Activated CD4-positive, alpha-beta T cell treated with anti-CD3 and anti-CD28 coated beads, Interleukin-2, amount 10 ng/mL, durations not matched to agents 24 days and 14 days (primary cell): ENCODE results near the gene HMCES. TPM values are rescaled to one million over a fixed set of nuclear protein-coding genes. Genes with fewer than 3 reads are reported as not detected.

Source experiments
- DNase-seq: peaks from one replicate; pipeline ENCODE4 v3.0.0; 2022
- H3K27ac Mint-ChIP-seq: one replicate; pipeline ENCODE4 v1.8.0; 2022; ENCODE audit warnings: mild to moderate bottlenecking, mixed read lengths
- H3K27me3 Mint-ChIP-seq: one replicate; pipeline ENCODE4 v1.8.0; 2022; ENCODE audit warnings: mixed read lengths
- H3K36me3 Mint-ChIP-seq: one replicate; pipeline ENCODE4 v1.8.0; 2022; ENCODE audit warnings: low read depth, mild to moderate bottlenecking, mixed read lengths
- H3K4me1 Mint-ChIP-seq: one replicate; pipeline ENCODE4 v1.8.0; 2021; ENCODE audit warnings: mixed read lengths
- H3K4me3 Mint-ChIP-seq: one replicate; pipeline ENCODE4 v1.8.0; 2022; ENCODE audit warnings: mild to moderate bottlenecking, moderate library complexity, mixed read lengths
- H3K9me3 Mint-ChIP-seq: one replicate; pipeline ENCODE4 v1.8.0; 2021; ENCODE audit warnings: mixed read lengths
- intact Hi-C: fragments of 100-400 bp; cut with micrococcal nuclease; formaldehyde crosslinking; loops from one replicate; pipeline ENCODE4 v1.15.1; 2023
- total RNA-seq: library from RNA; stranded (reverse); gene quantifications from 2 replicates; pipeline ENCODE4 v1.2.3, GENCODE V29; 2022

HMCES gene, protein sequence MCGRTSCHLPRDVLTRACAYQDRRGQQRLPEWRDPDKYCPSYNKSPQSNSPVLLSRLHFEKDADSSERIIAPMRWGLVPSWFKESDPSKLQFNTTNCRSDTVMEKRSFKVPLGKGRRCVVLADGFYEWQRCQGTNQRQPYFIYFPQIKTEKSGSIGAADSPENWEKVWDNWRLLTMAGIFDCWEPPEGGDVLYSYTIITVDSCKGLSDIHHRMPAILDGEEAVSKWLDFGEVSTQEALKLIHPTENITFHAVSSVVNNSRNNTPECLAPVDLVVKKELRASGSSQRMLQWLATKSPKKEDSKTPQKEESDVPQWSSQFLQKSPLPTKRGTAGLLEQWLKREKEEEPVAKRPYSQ
- 58.3 and 62.6 TPM in 2 replicates for total RNA-seq

DNA sequence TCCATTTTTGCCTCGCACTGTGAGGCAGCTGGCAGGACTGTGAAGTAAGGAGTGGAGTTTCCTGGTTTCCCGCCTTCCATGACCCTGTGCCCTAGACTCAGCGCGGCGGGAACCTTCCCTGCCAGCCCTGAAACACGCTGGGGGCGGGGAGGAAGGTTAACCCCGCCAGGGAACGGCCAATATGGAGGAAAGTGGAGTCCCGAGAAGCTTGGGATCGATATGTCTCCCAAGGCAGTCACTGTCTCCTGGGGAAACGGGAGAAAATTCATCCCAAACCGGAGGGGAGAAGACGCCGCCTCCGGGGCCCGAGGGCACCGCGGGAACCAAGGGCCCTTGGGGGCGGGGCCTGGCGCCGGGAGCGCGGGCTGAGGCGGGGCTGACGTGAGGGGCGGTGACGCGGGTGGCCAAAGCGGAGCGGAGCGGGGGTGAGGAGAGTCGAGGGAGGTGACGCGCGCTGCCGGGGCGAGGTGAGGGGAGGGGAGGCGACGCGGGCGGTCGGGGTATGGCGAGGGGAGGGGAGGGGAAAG is at the start of gene HMCES:
Gene HMCES (plus strand): TSS at position 432 of the 527 bp plus-strand sequence. CDS start 863 bp downstream, outside the sequence.
- intact Hi-C loops = loop anchor here (1.0 to 10.0 kb wide), 6 partner anchors 29 to 404 kb away; partner anchors contain the start of genes ACAD9, COPG1 and ISY1
- Mint-ChIP-seq H3K9me3 (no peaks in the 10 kb centered on the region), H3K36me3 (peaks cover 63% of the 10 kb centered on the region), H3K27ac (peak within 1 kb of the TSS; percentile 96), H3K27me3 (no peaks in the 10 kb centered on the region), H3K4me1 (peaks cover 43% of the 10 kb centered on the region), H3K4me3 (peak within 1 kb of the TSS; percentile 99)
- peak; percentile 99 for DNase-seq

DNA sequence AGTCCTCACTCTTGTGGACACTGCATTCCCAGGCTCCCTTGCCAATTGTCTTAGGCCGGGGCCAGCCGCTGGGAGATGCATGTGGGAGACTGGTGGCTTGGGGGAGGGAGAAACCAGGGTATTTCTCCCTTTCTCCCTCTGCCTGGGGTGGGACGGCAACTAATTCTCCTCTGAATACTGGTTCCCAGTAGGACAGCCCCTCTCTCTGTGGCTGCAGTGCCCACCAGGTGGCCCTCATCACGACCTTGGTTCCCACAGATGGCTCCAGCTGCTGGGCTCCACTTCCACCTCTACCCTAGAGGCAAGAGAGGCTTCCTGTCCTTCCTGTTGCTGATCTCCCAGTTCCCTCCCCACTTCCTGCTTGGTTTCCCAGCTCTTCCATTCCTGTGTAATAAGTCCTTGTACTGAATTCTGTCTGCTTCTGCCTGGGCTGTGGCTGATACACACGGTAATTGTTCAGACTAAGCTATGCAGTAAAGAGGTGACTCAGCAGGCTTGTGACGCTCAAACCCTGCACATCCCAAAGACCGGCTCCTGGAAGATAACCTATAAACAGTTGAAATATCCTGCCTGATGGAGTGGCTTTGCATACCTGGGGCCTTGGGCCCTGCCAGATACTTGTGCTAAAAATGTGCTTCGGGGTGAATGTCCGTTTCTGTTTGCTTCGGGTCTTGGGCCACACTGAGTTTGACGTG is 49.6 kb upstream of the HMCES start:
- Mint-ChIP-seq H3K4me3 (no peak overlapping the region), H3K36me3 (peaks cover 1% of the 10 kb centered on the region), H3K9me3 (no peaks in the 10 kb centered on the region), H3K27me3 (no peaks in the 10 kb centered on the region), H3K4me1 (peaks cover 64% of the 10 kb centered on the region), H3K27ac (peak overlapping the region; percentile 88)
- DNase-seq = peak; percentile 58
- intact Hi-C loops = no loop called here

DNA sequence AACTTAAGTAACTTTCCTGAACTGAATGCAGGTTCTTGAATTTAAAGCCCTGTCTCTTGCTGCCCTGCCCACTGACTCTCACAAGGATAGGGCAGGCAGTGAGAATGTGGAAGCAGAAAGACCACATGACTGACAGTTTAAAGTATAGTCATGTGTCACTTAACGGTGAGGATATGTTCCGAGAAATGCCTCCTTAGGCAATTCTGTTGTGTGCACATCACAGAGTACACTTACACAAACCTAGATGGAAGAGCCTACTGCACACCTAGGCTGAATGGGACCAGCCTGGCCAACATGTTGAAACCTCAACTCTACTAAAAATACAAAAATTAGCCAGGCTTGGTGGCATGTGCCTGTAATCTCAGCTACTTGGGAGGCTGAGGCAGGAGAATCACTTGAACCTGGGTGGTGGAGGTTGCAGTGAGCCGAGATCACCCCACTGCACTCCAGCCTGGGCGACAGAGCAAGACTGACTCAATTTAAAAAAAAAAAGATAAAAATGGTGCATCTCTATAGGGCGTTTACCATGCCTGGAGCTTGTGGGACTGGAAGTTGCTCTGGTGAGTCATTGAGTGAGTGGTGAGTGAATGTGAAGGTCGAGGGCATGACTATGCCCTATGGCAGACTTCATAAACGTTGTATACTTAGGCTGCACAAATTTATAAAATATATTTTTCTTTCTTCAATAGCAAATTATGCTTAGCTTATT is 48.2 kb upstream of the HMCES start:
- peak; percentile 81 for DNase-seq
- Mint-ChIP-seq H3K4me3 (peak overlapping the region; percentile 59), H3K9me3 (no peaks in the 10 kb centered on the region), H3K27ac (peak overlapping the region; percentile 88), H3K36me3 (peaks cover 1% of the 10 kb centered on the region), H3K4me1 (peaks cover 67% of the 10 kb centered on the region), H3K27me3 (no peaks in the 10 kb centered on the region)
- intact Hi-C loops = loop anchor here (1.0 to 2.0 kb wide), 4 partner anchors 9 to 436 kb away; partner anchors contain the start of gene CNBP

DNA sequence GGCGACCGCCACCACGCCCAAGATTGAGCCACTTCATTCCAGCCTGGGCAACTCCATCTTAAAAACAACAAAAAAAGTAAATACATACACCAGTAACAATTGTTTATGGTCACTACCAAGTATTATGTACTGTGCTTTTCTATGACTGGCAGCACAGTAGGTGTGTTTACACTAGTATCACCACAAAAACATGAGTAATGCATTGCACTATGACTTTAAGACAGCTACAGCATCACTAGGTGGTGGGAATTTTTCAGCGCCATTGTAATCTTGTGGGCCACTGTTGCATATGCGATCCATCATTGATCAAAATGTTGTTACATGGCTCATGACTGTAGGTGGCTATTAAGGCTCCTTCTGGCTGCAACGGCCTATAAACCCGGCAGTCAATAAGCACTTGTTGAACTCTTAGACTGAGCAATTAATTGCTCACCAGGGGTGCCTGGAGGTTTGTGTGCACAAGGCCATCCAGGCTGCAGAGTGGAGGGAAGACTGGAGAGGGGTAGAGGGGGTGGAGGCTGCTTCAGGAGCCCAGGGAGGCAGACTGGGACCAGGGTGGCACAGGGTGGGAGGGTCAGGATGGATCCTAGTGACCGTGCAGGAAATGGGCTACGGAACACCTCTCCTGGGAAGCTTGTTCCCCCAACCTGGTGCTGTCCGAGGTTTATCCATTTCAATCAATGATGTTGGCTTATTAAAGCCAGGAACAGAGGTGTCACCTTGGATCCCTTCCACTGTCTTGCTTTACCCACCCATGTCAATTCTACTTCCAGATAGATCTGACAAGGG is 47.1 kb upstream of the HMCES start:
- peaks cover 1% of the 10 kb centered on the region for H3K36me3 Mint-ChIP-seq
- H3K27me3 Mint-ChIP-seq = no peaks in the 10 kb centered on the region
- intact Hi-C loops = loop anchor here (2.0 kb wide), 1 partner anchor 13 kb away; no protein-coding TSS in a partner anchor
- DNase-seq = peak; percentile 66
- H3K4me3 Mint-ChIP-seq = peak overlapping the region; percentile 41
- no peaks in the 10 kb centered on the region for H3K9me3 Mint-ChIP-seq
- peaks cover 66% of the 10 kb centered on the region for H3K4me1 Mint-ChIP-seq
- H3K27ac Mint-ChIP-seq = peak overlapping the region; percentile 87

DNA sequence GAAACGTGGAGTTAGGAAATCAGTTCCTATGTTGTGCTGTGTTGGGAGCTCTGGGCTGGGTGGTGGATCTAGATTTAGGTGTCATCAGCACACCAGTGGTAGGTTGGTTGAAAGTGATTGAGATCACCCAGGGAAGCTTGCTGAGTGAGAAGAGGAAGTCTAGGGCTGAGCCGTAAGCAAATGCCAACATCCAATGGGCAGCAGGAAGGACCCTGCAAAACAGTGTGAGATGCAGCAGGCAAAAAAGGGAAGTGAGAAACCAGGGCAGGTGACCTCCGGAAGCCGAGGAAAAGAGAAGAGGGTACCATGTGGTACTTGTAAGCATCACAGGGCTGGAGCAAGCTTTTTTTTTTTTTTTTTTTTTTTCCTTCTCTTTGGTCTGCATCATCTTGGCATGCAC is 45.1 kb upstream of the HMCES start:
- H3K4me3 Mint-ChIP-seq = peak overlapping the region; percentile 25
- intact Hi-C loops = no loop called here
- H3K27ac Mint-ChIP-seq = peak overlapping the region; percentile 83
- no peaks in the 10 kb centered on the region for H3K9me3 Mint-ChIP-seq
- peaks cover 1% of the 10 kb centered on the region for H3K36me3 Mint-ChIP-seq
- no peaks in the 10 kb centered on the region for H3K27me3 Mint-ChIP-seq
- peak; percentile 68 for DNase-seq
- H3K4me1 Mint-ChIP-seq = peaks cover 63% of the 10 kb centered on the region

DNA sequence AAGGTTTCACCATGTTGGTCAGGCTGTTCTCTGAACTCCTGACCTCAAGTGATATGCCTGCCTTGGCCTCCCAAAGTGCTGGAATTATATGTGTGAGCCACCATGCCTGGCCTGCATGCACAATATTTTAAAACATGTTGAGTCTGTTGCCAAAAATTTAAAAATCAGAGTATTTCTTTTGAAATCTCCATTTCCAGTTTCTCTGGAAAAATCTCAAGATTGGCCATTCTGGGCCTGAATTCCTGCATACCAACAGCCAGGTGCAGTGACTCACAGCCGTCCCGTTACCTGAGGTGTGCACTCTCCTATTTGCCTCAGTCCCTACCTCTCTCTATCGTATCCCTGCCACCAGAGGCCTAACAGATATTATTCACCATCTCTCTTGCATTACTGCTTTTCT is 44.2 kb upstream of the HMCES start:
- Mint-ChIP-seq H3K36me3 (no peaks in the 10 kb centered on the region), H3K4me3 (no peak overlapping the region)
- intact Hi-C loops = no loop called here

DNA sequence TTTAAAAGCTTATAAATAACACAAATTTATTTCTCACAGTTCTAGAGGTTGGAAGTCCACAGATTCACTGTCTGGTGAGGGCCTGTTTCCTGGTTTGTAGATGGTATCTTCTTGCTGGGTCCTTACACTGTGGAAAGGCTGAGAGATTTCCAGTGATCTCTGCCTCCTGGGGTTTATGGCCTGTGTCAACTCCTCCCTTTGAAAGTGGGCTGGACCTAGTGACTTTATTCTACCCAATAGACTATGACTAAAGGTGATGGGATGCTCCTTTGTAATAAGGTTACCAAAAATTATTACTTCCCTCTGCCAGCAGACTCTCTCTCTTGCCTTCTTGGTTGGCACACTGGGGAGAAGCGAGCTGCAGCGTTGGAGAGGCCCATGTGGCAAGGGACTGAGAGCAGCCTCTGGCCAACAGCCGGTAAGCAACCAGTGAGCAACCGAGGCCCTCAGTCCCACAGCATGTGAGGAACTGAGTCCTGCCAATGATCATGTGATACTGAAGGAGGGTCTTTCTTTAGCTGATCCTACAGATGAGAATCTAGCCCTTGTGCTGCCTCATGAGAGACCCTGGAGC is 43.2 kb upstream of the HMCES start:
- Mint-ChIP-seq H3K36me3 (no peaks in the 10 kb centered on the region), H3K27ac (peak overlapping the region; percentile 3), H3K4me1 (peaks cover 60% of the 10 kb centered on the region), H3K4me3 (no peak overlapping the region), H3K27me3 (no peaks in the 10 kb centered on the region), H3K9me3 (no peaks in the 10 kb centered on the region)
- DNase-seq = no peak
- intact Hi-C loops = no loop called here

More for the DNA sequence above, 44.2 kb upstream of the HMCES start:
- Mint-ChIP-seq H3K27me3 (no peaks in the 10 kb centered on the region), H3K27ac (peak overlapping the region; percentile 72), H3K9me3 (no peaks in the 10 kb centered on the region), H3K4me1 (peaks cover 63% of the 10 kb centered on the region)
- no peak for DNase-seq

DNA sequence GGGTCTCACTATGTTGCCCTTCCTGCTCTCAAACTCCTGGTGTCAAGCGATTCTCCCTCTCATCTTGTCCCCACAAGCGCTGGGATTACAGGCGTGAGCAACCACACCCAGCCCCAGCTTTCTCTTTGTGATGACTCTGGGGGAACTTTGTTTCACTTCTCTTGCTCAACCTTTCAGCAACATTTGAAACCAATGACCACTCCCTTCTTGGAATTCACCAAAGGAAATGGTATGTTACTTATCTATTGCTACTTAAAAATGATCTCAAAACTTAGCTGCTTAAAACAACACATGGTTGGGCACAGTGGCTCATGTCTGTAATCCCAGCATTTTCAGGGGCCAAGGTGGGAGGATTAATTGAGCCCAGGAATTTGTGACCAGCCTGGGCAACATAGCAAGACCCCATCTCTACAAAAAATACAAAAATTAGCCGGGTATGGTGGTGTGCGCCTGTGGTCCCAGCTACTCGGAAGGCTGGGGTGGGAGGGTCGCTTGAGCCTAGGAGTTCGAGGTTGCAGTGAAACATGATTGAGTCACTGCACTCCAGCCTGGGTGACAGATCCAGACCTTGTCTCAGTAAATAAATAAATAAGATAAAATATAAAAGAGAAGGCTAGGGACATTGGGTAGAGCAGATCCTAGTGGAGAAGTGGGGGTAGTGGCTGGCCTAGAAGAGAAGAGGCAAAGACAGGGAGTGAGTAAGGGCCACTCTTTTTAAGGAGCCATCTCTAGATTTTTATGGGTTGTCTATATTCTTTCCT is 39.5 kb upstream of the HMCES start:
- Mint-ChIP-seq H3K27ac (peak overlapping the region; percentile 92), H3K4me3 (peak overlapping the region; percentile 71), H3K36me3 (no peaks in the 10 kb centered on the region), H3K27me3 (no peaks in the 10 kb centered on the region), H3K4me1 (peaks cover 38% of the 10 kb centered on the region), H3K9me3 (no peaks in the 10 kb centered on the region)
- intact Hi-C loops = loop anchor here (1.0 to 2.0 kb wide), 3 partner anchors 9 to 118 kb away; partner anchors contain the start of gene RAB43
- peak; percentile 89 for DNase-seq

DNA sequence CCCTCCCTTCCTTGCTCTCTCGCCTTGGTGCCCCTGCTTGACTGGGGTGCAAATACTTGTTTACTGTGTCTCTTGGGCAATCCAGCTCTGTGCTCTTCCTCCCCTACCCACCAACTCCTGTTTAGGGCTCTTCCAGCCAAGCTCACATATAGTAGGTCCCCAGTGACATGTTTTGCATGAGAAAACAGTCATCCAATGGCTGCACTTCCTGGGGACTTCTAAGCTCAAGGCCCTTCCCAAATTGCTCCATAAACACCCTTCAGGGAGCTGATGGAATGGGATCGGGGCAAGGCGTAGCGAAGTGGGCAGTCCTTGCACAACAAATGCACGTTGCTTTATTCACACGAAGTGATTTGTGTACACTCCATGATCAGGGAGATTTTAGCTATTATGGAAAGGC is 38.7 kb upstream of the HMCES start:
- Mint-ChIP-seq H3K9me3 (no peaks in the 10 kb centered on the region), H3K36me3 (no peaks in the 10 kb centered on the region)
- DNase-seq = no peak

DNA sequence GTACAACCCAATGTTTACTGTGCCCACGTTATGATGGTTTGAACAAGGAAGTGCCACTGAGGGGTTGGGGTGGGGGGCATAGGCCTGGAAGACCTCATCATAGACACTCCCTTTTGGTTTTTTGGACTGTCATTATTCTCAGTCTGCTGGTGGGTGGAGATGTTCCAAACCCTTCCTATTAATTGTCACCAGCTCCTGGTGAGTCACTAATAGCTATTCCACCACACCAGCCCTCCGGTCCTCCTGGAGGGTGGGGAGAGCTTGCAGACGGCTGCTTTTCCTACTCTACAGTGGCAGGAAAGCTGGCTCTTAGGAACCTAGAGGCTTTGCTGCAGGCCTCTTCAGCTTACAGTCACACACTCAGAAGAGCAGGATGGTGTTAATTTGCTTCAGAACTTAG is 38.2 kb upstream of the HMCES start:
- intact Hi-C loops = loop anchor here (1.0 to 10.0 kb wide), 2 partner anchors 9 to 246 kb away; partner anchors contain the start of genes CFAP92 and COPG1
- no peaks in the 10 kb centered on the region for H3K27me3 Mint-ChIP-seq
- H3K9me3 Mint-ChIP-seq = no peaks in the 10 kb centered on the region
- no peak for DNase-seq
- H3K27ac Mint-ChIP-seq = peak overlapping the region; percentile 79
- H3K4me3 Mint-ChIP-seq = no peak overlapping the region
- H3K4me1 Mint-ChIP-seq = peaks cover 30% of the 10 kb centered on the region
- H3K36me3 Mint-ChIP-seq = no peaks in the 10 kb centered on the region

More for the DNA sequence above, 38.7 kb upstream of the HMCES start:
- Mint-ChIP-seq H3K4me3 (peak overlapping the region; percentile 47), H3K27ac (peak overlapping the region; percentile 79), H3K4me1 (peaks cover 33% of the 10 kb centered on the region), H3K27me3 (no peaks in the 10 kb centered on the region)
- intact Hi-C loops = loop anchor here (1.0 to 10.0 kb wide), 5 partner anchors 9 to 245 kb away; partner anchors contain the start of genes CFAP92, COPG1 and RAB43

DNA sequence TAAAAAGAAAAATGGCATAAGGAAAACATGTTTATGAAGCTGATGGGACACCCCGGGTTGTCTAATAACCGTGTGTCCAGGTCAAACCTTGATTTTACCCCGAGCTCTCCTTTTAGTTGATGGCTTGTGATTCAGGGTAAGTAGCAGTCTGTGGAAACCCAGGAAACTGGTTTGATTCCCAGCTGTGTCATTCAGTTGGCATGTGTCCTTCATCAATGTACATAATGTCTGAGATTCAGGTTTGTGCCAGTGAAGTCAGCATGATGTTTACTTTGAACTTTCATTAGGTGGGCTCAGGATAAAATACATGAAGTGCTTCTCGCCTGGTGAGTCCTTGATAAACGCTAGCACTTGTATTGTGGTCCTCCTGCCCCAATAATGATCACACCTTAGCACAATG is 33.5 kb upstream of the HMCES start:
- no peak for DNase-seq
- no peak overlapping the region for H3K4me3 Mint-ChIP-seq
- peaks cover 6% of the 10 kb centered on the region for H3K36me3 Mint-ChIP-seq
- no peaks in the 10 kb centered on the region for H3K27me3 Mint-ChIP-seq
- H3K27ac Mint-ChIP-seq = no peak overlapping the region
- no peaks in the 10 kb centered on the region for H3K9me3 Mint-ChIP-seq
- H3K4me1 Mint-ChIP-seq = peaks cover 29% of the 10 kb centered on the region
- intact Hi-C loops = loop anchor here (1.0 to 10.0 kb wide), 6 partner anchors 14 to 273 kb away; partner anchors contain the start of genes CFAP92 and ISY1
